Endothelial cell of umbilical vein (primary cell): ENCODE data around the gene DIS3L2. TPM values are rescaled to one million over a fixed set of nuclear protein-coding genes. Genes with fewer than 3 reads are reported as not detected.

ENCODE experiments used
- BruUV-seq: library from RNA; stranded (reverse); fragments of 400-500 nt; replicated peaks from 2 replicates; lab custom pipeline; 2021; lab: Mats Ljungman, UMichigan
- CTCF ChIA-PET: fragments of 300-600, 350-600 bp; sonication (Branson Sonifier 250); formaldehyde crosslinking; loops from one replicate; lab custom pipeline; 2021; ENCODE audit warnings: antibody characterized with exemption, inconsistent platforms; lab: Charles Lee
- POLR2A ChIA-PET: fragments of 300-600, 350-600 bp; sonication (Branson Sonifier 250); formaldehyde crosslinking; loops from one replicate; lab custom pipeline; 2021; ENCODE audit warnings: antibody characterized with exemption, inconsistent platforms; lab: Charles Lee
- DNase-seq: peaks from one replicate; pipeline ENCODE4 v3.0.0-alpha.2; 2011; ENCODE audit warnings: low read depth, low spot score
- FAIRE-seq: peaks from 2 replicates; lab custom pipeline; 2011; peaks lifted over from hg19 to GRCh38; lab: Jason Lieb, UNC
- H2AFZ ChIP-seq: 2 replicates; pipeline ENCODE4 v1.6.0; 2012; ENCODE audit warnings: low read depth, low read length, control low read depth, inconsistent platforms
- H3K27ac ChIP-seq: 2 replicates; pipeline ENCODE4 v1.5.1; 2011; ENCODE audit warnings: low read depth, mild to moderate bottlenecking, control low read depth, low read length, moderate library complexity; ENCODE audit not compliant: insufficient read depth
- H3K27me3 ChIP-seq, 2 experiments: 2 replicates each; pipeline versions ENCODE4 v1.6.0 to v1.6.1; 2011; ENCODE audit warnings: low read length in 2 of 2, mixed read lengths in 1 of 2; ENCODE audit not compliant: control insufficient read depth in 2 of 2, insufficient read depth in 2 of 2
- H3K36me3 ChIP-seq, 2 experiments: 2 replicates in 1 of 2; 3 replicates in 1 of 2; pipeline ENCODE4 v1.5.1; 2011; ENCODE audit warnings: low read length in 2 of 2, mild to moderate bottlenecking in 1 of 2, moderate library complexity in 1 of 2; ENCODE audit not compliant: control insufficient read depth in 2 of 2, insufficient read depth in 2 of 2; ENCODE audit errors: extremely low read depth in 1 of 2
- H3K4me1 ChIP-seq: 3 replicates; pipeline ENCODE4 v1.5.1; 2011; ENCODE audit warnings: mild to moderate bottlenecking, low read length; ENCODE audit not compliant: control insufficient read depth, insufficient read depth; ENCODE audit errors: extremely low read depth
- H3K4me2 ChIP-seq: 2 replicates; pipeline ENCODE4 v1.6.1; 2011; ENCODE audit warnings: low read length, control low read depth, mixed read lengths; ENCODE audit not compliant: insufficient read depth
- H3K4me3 ChIP-seq, 3 experiments: fragments of 200-600 bp in 1 of 3; sonication (generic), shearing (Covaris generic) in 1 of 3; replicated peaks in 1 of 3; 2 replicates each; pipeline ENCODE4 v1.5.1; 2011 to 2016; ENCODE audit warnings: control low read depth in 3 of 3, low read length in 3 of 3, mild to moderate bottlenecking in 2 of 3, inconsistent platforms in 1 of 3, low read depth in 1 of 3, moderate library complexity in 1 of 3; ENCODE audit not compliant: insufficient read depth in 1 of 3
- H3K79me2 ChIP-seq: 2 replicates; pipeline ENCODE4 v1.6.0; 2012; ENCODE audit warnings: low read length, inconsistent platforms; ENCODE audit not compliant: control insufficient read depth, insufficient read depth
- H3K9ac ChIP-seq: replicated peaks from 2 replicates; pipeline ENCODE3; 2011; ENCODE audit warnings: low read length, control low read depth; ENCODE audit not compliant: insufficient read depth; ENCODE audit errors: extremely low read depth
- H3K9me1 ChIP-seq: replicated peaks from 3 replicates; pipeline ENCODE4 v1.6.0; 2011; ENCODE audit warnings: mild to moderate bottlenecking, low read length; ENCODE audit not compliant: control insufficient read depth, insufficient read depth; ENCODE audit errors: extremely low read depth
- H3K9me3 ChIP-seq: replicated peaks from 2 replicates; pipeline ENCODE4 v1.5.1; 2012; ENCODE audit warnings: low read length, inconsistent platforms; ENCODE audit not compliant: control insufficient read depth, insufficient read depth
- H4K20me1 ChIP-seq: replicated peaks from 2 replicates; pipeline ENCODE3; 2011; ENCODE audit warnings: mild to moderate bottlenecking, low read length; ENCODE audit not compliant: control insufficient read depth, insufficient read depth; ENCODE audit errors: extremely low read depth
- CTCF ChIP-seq, 2 donors: IDR thresholded peaks; 1 replicate in 1 of 2; 2 replicates in 1 of 2; pipeline ENCODE4 v1.5.1; 2011; ENCODE audit warnings: low read length in 2 of 2, mild to moderate bottlenecking in 2 of 2, moderate library complexity in 2 of 2, control low read depth in 1 of 2, inconsistent platforms in 1 of 2, low read depth in 1 of 2; ENCODE audit not compliant: insufficient read depth in 1 of 2; ENCODE audit errors: extremely low read depth in 1 of 2
- EZH2 ChIP-seq: IDR thresholded peaks from 2 replicates; pipeline ENCODE4 v1.6.1; 2012; ENCODE audit warnings: borderline replicate concordance, low read depth, mild to moderate bottlenecking, moderate library complexity, low read length, inconsistent platforms; ENCODE audit not compliant: severe bottlenecking
- FOS ChIP-seq: IDR thresholded peaks from 2 replicates; pipeline ENCODE4 v1.6.1; 2011; ENCODE audit warnings: mild to moderate bottlenecking, low read length, moderate library complexity, borderline replicate concordance; ENCODE audit not compliant: insufficient read depth
- GATA2 ChIP-seq: IDR thresholded peaks from 2 replicates; pipeline ENCODE4 v1.7.0; 2011; ENCODE audit warnings: low read depth, mild to moderate bottlenecking, moderate library complexity, mixed read lengths, low read length; ENCODE audit not compliant: insufficient read length, insufficient read depth
- MAX ChIP-seq: IDR thresholded peaks from 2 replicates; pipeline ENCODE4 v1.6.1; 2011; ENCODE audit not compliant: insufficient read depth, insufficient read length
- MYC ChIP-seq: IDR thresholded peaks from one replicate; pipeline ENCODE4 v1.6.1; 2011; ENCODE audit warnings: mild to moderate bottlenecking, low read depth, low read length
- POLR2A ChIP-seq: IDR thresholded peaks from 2 replicates; pipeline ENCODE4 v1.6.1; 2012; ENCODE audit warnings: low read depth, mild to moderate bottlenecking, control low read depth, low read length
- POLR2AphosphoS5 ChIP-seq: IDR thresholded peaks from 2 replicates; pipeline ENCODE4 v1.6.1; 2012; ENCODE audit warnings: low read depth, mild to moderate bottlenecking, control low read depth, low read length, moderate library complexity; ENCODE audit not compliant: insufficient read depth
- dilution Hi-C: fragments of 300-500 bp; cut with MboI; formaldehyde crosslinking; loops from one replicate; pipeline ENCODE4 v1.15.0; 2019; ENCODE audit warnings: low sequenced_read_pairs; ENCODE audit not compliant: extremely low pct_ligation_motif_present
- intact Hi-C: fragments of 100-400 bp; cut with micrococcal nuclease; formaldehyde crosslinking; loops from one replicate; pipeline ENCODE4 v1.10.0; 2022
- polyA plus RNA-seq, 4 experiments: library from polyadenylated mRNA; depleted of rRNA in 3 of 4; stranded (reverse) in 3 of 4; unstranded in 1 of 4; fragments of >200 nt; gene quantifications; 2 replicates each; pipeline versions ENCODE4 v1.2.1 to v1.2.3, GENCODE V29; 2011 to 2012; ENCODE audit warnings: missing spikeins in 1 of 4
- total RNA-seq: library from RNA; stranded (reverse); gene quantifications from 2 replicates; pipeline ENCODE4 v1.2.3, GENCODE V29; 2021

DIS3L2 gene
- total and polyA plus RNA-seq, 2 donors (not counting 3 experiments of a cell fraction or from before 2014, with no cell fraction given): 14.6 to 31.2 TPM

- dilution Hi-C loops (no loop called here), intact Hi-C loops (loop anchor here (1.0 to 2.0 kb wide), 7 partner anchors 19 to 515 kb away; no protein-coding TSS in a partner anchor)
- H3K27ac ChIP-seq: no peak overlapping the region
- no peaks in the 10 kb centered on the region for H3K9me3 ChIP-seq
- H2AFZ ChIP-seq: peak overlapping the region; percentile 21
- peaks cover 42 to 51% of the 10 kb centered on the region in 2 experiments for H3K27me3 ChIP-seq
- no TSS peak for BruUV-seq
- H3K4me1 ChIP-seq: peaks cover 15% of the 10 kb centered on the region
- ChIA-PET POLR2A (interaction anchor here (0.6 kb wide), 1 partner anchor 22 kb away, joined by 4 read pairs; no protein-coding TSS in a partner anchor), CTCF (interaction anchor here (0.6 to 5.1 kb wide), 39 partner anchors 8 to 516 kb away, joined by 3 to 149 read pairs (median 5); partner anchors contain the start of gene DIS3L2)
- peak overlapping the region; percentile 65 for H3K4me2 ChIP-seq
- no peak overlapping the region for H3K9ac ChIP-seq
- FAIRE-seq (no peak), DNase-seq (peak; percentile 16)
- no peaks in the 10 kb centered on the region for H4K20me1 ChIP-seq
- no peaks in the 10 kb centered on the region for H3K79me2 ChIP-seq
- no peaks in the 10 kb centered on the region for H3K36me3 ChIP-seq
- H3K4me3 ChIP-seq: no peak overlapping the region
- TF ChIP-seq MAX: no peak
- TF ChIP-seq POLR2A: no peak
- no peak for TF ChIP-seq CTCF (IDR thresholded peaks at IDR 0.05; ENCODE audit: extremely low read depth in 1 of 2, insufficient read depth in 1 of 2, low read depth in 1 of 2, low read length in 2 of 2)
- no peak for TF ChIP-seq POLR2AphosphoS5
- no peak for TF ChIP-seq EZH2
- no peak for TF ChIP-seq FOS
- no peak for TF ChIP-seq MYC
- TF ChIP-seq GATA2: no peak
- H3K9me1 ChIP-seq: no peaks in the 10 kb centered on the region
Measured at GRCh38 chr2:231924889-231925275, 36.6 kb upstream of the DIS3L2 start.
